ENCODE data around the gene TXNRD1.
A peak's percentile ranks its signal among the peaks of the same experiment; 100 is the strongest.

Gene TXNRD1

GRCh38 chr12:104250366-104251125, 35.0 kb downstream of the TXNRD1 start (continued):
- TF ChIP-seq ZBTB1 (tag by site-specific recombination; IDR thresholded peaks at IDR 0.05), result no peak
- peak; percentile 90; the same call in 1 of the 2 replicates for TF ChIP-seq ZNF768 (tag by site-specific recombination; IDR thresholded peaks at IDR 0.05)
- no peak for TF ChIP-seq ZNF169 (tag by site-specific recombination; IDR thresholded peaks at IDR 0.05)
- no peak for TF ChIP-seq TRIM28 (IDR thresholded peaks at IDR 0.05; ENCODE audit: borderline replicate concordance, low read length)
- no peak for TF ChIP-seq ZBTB26 (tag by site-specific recombination; optimal IDR thresholded peaks at IDR 0.05)
- TF ChIP-seq KLF10 (tag by site-specific recombination; IDR thresholded peaks at IDR 0.05), result no peak
- TF ChIP-seq ZNF146 (tag by site-specific recombination; IDR thresholded peaks at IDR 0.05), result no peak

GRCh38 chr12:104257913-104258472, 42.4 kb downstream of the TXNRD1 start:
- ChIA-PET CTCF (interaction anchor here (0.7 to 1.9 kb wide), 2 partner anchors 15 to 466 kb away, joined by 3 to 5 read pairs; no protein-coding TSS in a partner anchor), POLR2A (no interaction called here)
- Histone ChIP-seq H3K27ac (ENCODE audit: extremely low read depth, low read depth, low read length) (no peak overlapping the region), H3K36me3 (ENCODE audit: control insufficient read depth in 2 of 2, insufficient read depth in 1 of 2, low read length in 2 of 2) (no peaks in the 10 kb centered on the region), H3K4me1 (ENCODE audit: control insufficient read depth, insufficient read depth, low read length) (no peaks in the 10 kb centered on the region), H3K9me3 (ENCODE audit: control insufficient read depth, insufficient read depth, low read depth, low read length) (no peaks in the 10 kb centered on the region), H3K4me3 (ENCODE audit: low read depth, low read length) (no peak overlapping the region)
- TF ChIP-seq ZNF664 (tag by site-specific recombination; IDR thresholded peaks at IDR 0.05) (0 out of 2 replicates have a peak, but pooled peaks have one; percentile 50), ZNF488 (tag by site-specific recombination; IDR thresholded peaks at IDR 0.05) (no peak)

- H3K4me1 ChIP-seq (ENCODE audit: control insufficient read depth, insufficient read depth, low read length), result no peaks in the 10 kb centered on the region
- ChIA-PET POLR2A (no interaction called here), CTCF (interaction anchor here (0.7 to 1.9 kb wide), 2 partner anchors 16 to 466 kb away, joined by 3 to 5 read pairs; no protein-coding TSS in a partner anchor)
- H3K4me3 ChIP-seq (ENCODE audit: low read depth, low read length), result no peak overlapping the region
- no peaks in the 10 kb centered on the region for H3K9me3 ChIP-seq (ENCODE audit: control insufficient read depth, insufficient read depth, low read depth, low read length)
- no peak overlapping the region for H3K27ac ChIP-seq (ENCODE audit: extremely low read depth, low read depth, low read length)
- TF ChIP-seq ZSCAN5A (tag by site-specific recombination; IDR thresholded peaks at IDR 0.05), result no peak
- TF ChIP-seq ZNF394 (tag by site-specific recombination; IDR thresholded peaks at IDR 0.05; ENCODE audit: borderline replicate concordance), result peak; percentile 12; the same call in 1 of the 2 replicates
- no peak for TF ChIP-seq INSM2 (tag by site-specific recombination; IDR thresholded peaks at IDR 0.05)
- TF ChIP-seq PRDM10 (tag by site-specific recombination; IDR thresholded peaks at IDR 0.05), result no peak
- TF ChIP-seq CTCF (tag by site-specific recombination; IDR thresholded peaks at IDR 0.05), result no peak
- H3K36me3 ChIP-seq (ENCODE audit: control insufficient read depth in 2 of 2, insufficient read depth in 1 of 2, low read length in 2 of 2), result no peaks in the 10 kb centered on the region
These were observed 43.0 kb downstream of the TXNRD1 start for GRCh38 chr12:104258476-104259067.
